CD4-positive, CD25-positive, alpha-beta regulatory T cell (primary cell): ENCODE measurements around the gene HIGD1B. TPM values are rescaled to one million over a fixed set of nuclear protein-coding genes. Genes with fewer than 3 reads are reported as not detected.
A peak's percentile ranks its signal among the peaks of the same experiment; 100 is the strongest.

ENCODE experiments used
- ATAC-seq, 2 donors: fragments of 150-1000 bp; cut with Tn5 transposase; one replicate each; pipeline ENCODE4 v1.10.0; 2021; ENCODE audit warnings: low read depth in 2 of 2, moderate number of reproducible peaks in 2 of 2, moderate library complexity in 1 of 2
- DNase-seq, 3 donors: peaks; one replicate each; pipeline versions ENCODE4 v3.0.0 to v3.0.0-alpha.2; 2012 to 2022; ENCODE audit warnings: mixed read lengths in 1 of 3
- H3K27ac ChIP-seq: one replicate; pipeline ENCODE4 v1.7.0; 2013; ENCODE audit warnings: mild to moderate bottlenecking, low read length; ENCODE audit not compliant: insufficient read depth, poor library complexity, severe bottlenecking
- H3K27me3 ChIP-seq: one replicate; pipeline ENCODE4 v1.7.0; 2013; ENCODE audit warnings: low read length; ENCODE audit not compliant: control insufficient read depth, insufficient read depth
- H3K36me3 ChIP-seq: one replicate; pipeline ENCODE4 v1.7.0; 2013; ENCODE audit warnings: mild to moderate bottlenecking, low read length, moderate library complexity; ENCODE audit not compliant: control insufficient read depth, insufficient read depth
- H3K4me1 ChIP-seq: 2 replicates; pipeline ENCODE4 v1.7.0; 2013; ENCODE audit warnings: mild to moderate bottlenecking, low read length; ENCODE audit not compliant: insufficient read depth, control insufficient read depth, poor library complexity, severe bottlenecking
- H3K4me3 ChIP-seq: one replicate; pipeline ENCODE4 v1.7.0; 2013; ENCODE audit warnings: low read depth, mild to moderate bottlenecking, low read length, moderate library complexity
- H3K9me3 ChIP-seq, 2 experiments: 1 replicate in 1 of 2; 2 replicates in 1 of 2; pipeline ENCODE4 v1.7.0; 2013; ENCODE audit warnings: low read length in 2 of 2, mild to moderate bottlenecking in 1 of 2, moderate library complexity in 1 of 2; ENCODE audit not compliant: control insufficient read depth in 2 of 2
- H3K27ac Mint-ChIP-seq, 3 donors: one replicate each; pipeline ENCODE4 v1.8.0; 2020 to 2022; ENCODE audit warnings: mild to moderate bottlenecking in 3 of 3, mixed read lengths in 3 of 3, moderate library complexity in 2 of 3
- H3K27me3 Mint-ChIP-seq: one replicate; pipeline ENCODE4 v1.8.0; 2022; ENCODE audit warnings: mild to moderate bottlenecking, mixed read lengths
- H3K36me3 Mint-ChIP-seq: one replicate; pipeline ENCODE4 v1.8.0; 2020; ENCODE audit warnings: mixed read lengths
- H3K4me1 Mint-ChIP-seq, 4 donors: one replicate each; pipeline ENCODE4 v1.8.0; 2020 to 2022; ENCODE audit warnings: mixed read lengths in 4 of 4, mild to moderate bottlenecking in 1 of 4
- H3K4me3 Mint-ChIP-seq, 4 donors: one replicate each; pipeline ENCODE4 v1.8.0; 2020 to 2022; ENCODE audit warnings: mild to moderate bottlenecking in 4 of 4, mixed read lengths in 4 of 4, moderate library complexity in 3 of 4
- H3K9me3 Mint-ChIP-seq, 7 donors: one replicate each; pipeline ENCODE4 v1.8.0; 2020 to 2022; ENCODE audit warnings: mixed read lengths in 7 of 7, mild to moderate bottlenecking in 3 of 7, moderate library complexity in 2 of 7
- polyA plus RNA-seq, 4 donors: library from polyadenylated mRNA; unstranded; fragments of 300-500 nt; fragmentation: Illumina TruSeq; gene quantifications; one replicate each; pipeline ENCODE4 v1.2.3, GENCODE V29; 2021
- total RNA-seq: library from RNA; stranded (reverse); gene quantifications from one replicate; pipeline ENCODE4 v1.2.3, GENCODE V29; 2022

HIGD1B gene
- total and polyA plus RNA-seq, 5 donors from 2014 or later, result not detected

GRCh38 chr17:44898768-44899073 lies 51.0 kb downstream of the HIGD1B start:
- Mint-ChIP-seq H3K9me3 (peaks cover 0 to 3% (median 0%) of the 10 kb centered on the region in 7 donors), H3K36me3 (peaks cover 14% of the 10 kb centered on the region), H3K4me1 (peaks cover 9 to 37% (median 22%) of the 10 kb centered on the region in 4 donors), H3K4me3 (peak overlapping the region; percentile 87 to 99 (median 95)), H3K27me3 (peaks cover 22% of the 10 kb centered on the region), H3K27ac (peak overlapping the region; percentile 99 to 100 (median 100))
- H3K27ac ChIP-seq, result peak overlapping the region; percentile 96
- H3K27me3 ChIP-seq, result peaks cover 3% of the 10 kb centered on the region
- peak overlapping the region; percentile 98 for H3K4me3 ChIP-seq
- H3K9me3 ChIP-seq, result no peaks in the 10 kb centered on the region
- peaks cover 7% of the 10 kb centered on the region for H3K36me3 ChIP-seq
- no peak for ATAC-seq
- DNase-seq, result no peak
- H3K4me1 ChIP-seq, result peaks cover 30% of the 10 kb centered on the region

GRCh38 chr17:44899074-44899782 lies 51.5 kb downstream of the HIGD1B start, which contains the start of gene EFTUD2:
Gene EFTUD2 (minus strand): TSS chr17:44899445. CDS start chr17:44894521, 4,924 bp downstream.
- Mint-ChIP-seq H3K4me3 (peak within 1 kb of the TSS; percentile 87 to 99 (median 95)), H3K4me1 (peaks cover 9 to 37% (median 22%) of the 10 kb centered on the region in 4 donors), H3K9me3 (peaks cover 0 to 3% (median 0%) of the 10 kb centered on the region in 7 donors), H3K36me3 (peaks cover 14% of the 10 kb centered on the region), H3K27ac (peak within 1 kb of the TSS; percentile 99 to 100 (median 100)), H3K27me3 (peaks cover 22% of the 10 kb centered on the region)
- Histone ChIP-seq H3K9me3 (no peaks in the 10 kb centered on the region), H3K27ac (peak within 1 kb of the TSS; percentile 96), H3K4me1 (peaks cover 30% of the 10 kb centered on the region), H3K4me3 (peak within 1 kb of the TSS; percentile 98), H3K27me3 (peaks cover 3% of the 10 kb centered on the region), H3K36me3 (peaks cover 3% of the 10 kb centered on the region)
- ATAC-seq (peak; percentile 90 to 92), DNase-seq (peak; percentile 87 to 97 (median 95))

Other genes with a start within 250 kb of the HIGD1B start
- not detected for gene MEIOC, start 191.4 kb upstream of the HIGD1B start, total RNA-seq
- gene MEIOC, start 191.4 kb upstream of the HIGD1B start, polyA plus RNA-seq, result under 1 TPM; 0.18 to 0.76 (median 0.35) TPM
- 20.3 TPM for gene CCDC43, start 158.1 kb upstream of the HIGD1B start, total RNA-seq
- 10 to 100 TPM; 11.8 to 15.5 (median 14.3) TPM for gene CCDC43, start 158.1 kb upstream of the HIGD1B start, polyA plus RNA-seq
- gene DBF4B, start 139.2 kb upstream of the HIGD1B start, total RNA-seq, result 5.0 TPM
- 1 to 10 TPM in 2 of 4 donors, under 1 TPM in 2; 0.25 to 2.2 (median 0.85) TPM for gene DBF4B, start 139.2 kb upstream of the HIGD1B start, polyA plus RNA-seq
- 0.35 TPM for gene ADAM11, start 88.9 kb upstream of the HIGD1B start, total RNA-seq
- under 1 TPM in 2 of 4 donors, not detected in 2; 0.15 to 0.24 TPM for gene ADAM11, start 88.9 kb upstream of the HIGD1B start, polyA plus RNA-seq
- gene GJC1, start 17.6 kb upstream of the HIGD1B start, total RNA-seq, result not detected
- gene GJC1, start 17.6 kb upstream of the HIGD1B start, polyA plus RNA-seq, result not detected
- gene EFTUD2, start 51.6 kb downstream of the HIGD1B start, total RNA-seq, result 111 TPM
- 10 to 100 TPM; 58.8 to 86.7 (median 73.5) TPM for gene EFTUD2, start 51.6 kb downstream of the HIGD1B start, polyA plus RNA-seq
- not detected for gene GFAP, start 67.6 kb downstream of the HIGD1B start, total RNA-seq
- not detected for gene GFAP, start 67.6 kb downstream of the HIGD1B start, polyA plus RNA-seq
- gene KIF18B, start 99.9 kb downstream of the HIGD1B start, total RNA-seq, result 0.52 TPM
- gene KIF18B, start 99.9 kb downstream of the HIGD1B start, polyA plus RNA-seq, result under 1 TPM in 3 of 4 donors, not detected in 1; 0.19 to 0.60 (median 0.23) TPM
- gene C1QL1, start 120.4 kb downstream of the HIGD1B start, total RNA-seq, result not detected
- gene C1QL1, start 120.4 kb downstream of the HIGD1B start, polyA plus RNA-seq, result not detected
- 20.7 TPM for gene DCAKD, start 203.7 kb downstream of the HIGD1B start, total RNA-seq
- gene DCAKD, start 203.7 kb downstream of the HIGD1B start, polyA plus RNA-seq, result 10 to 100 TPM in 3 of 4 donors, 1 to 10 TPM in 1; 10.0 to 15.2 (median 13.5) TPM
- gene NMT1, start 213.4 kb downstream of the HIGD1B start, total RNA-seq, result 87.2 TPM
- gene NMT1, start 213.4 kb downstream of the HIGD1B start, polyA plus RNA-seq, result 10 to 100 TPM; 34.6 to 72.0 (median 53.8) TPM